Body of pancreas (tissue), 4 donors: ENCODE results near the gene GPR107.

ENCODE experiments used
- CTCF ChIP-seq, 7 experiments: fragments of 450-650 bp in 4 of 7; fragments of 200-600 bp in 3 of 7; sonication (generic) in 3 of 7; IDR thresholded peaks; one replicate each; pipeline ENCODE4 v1.5.1; 2016 to 2019; ENCODE audit warnings: antibody characterized with exemption in 7 of 7
- POLR2A ChIP-seq, 3 donors: fragments of 450-650 bp; IDR thresholded peaks; one replicate each; pipeline ENCODE4 v1.6.1; 2016; ENCODE audit warnings: antibody characterized with exemption in 3 of 3, mild to moderate bottlenecking in 2 of 3

DNA sequence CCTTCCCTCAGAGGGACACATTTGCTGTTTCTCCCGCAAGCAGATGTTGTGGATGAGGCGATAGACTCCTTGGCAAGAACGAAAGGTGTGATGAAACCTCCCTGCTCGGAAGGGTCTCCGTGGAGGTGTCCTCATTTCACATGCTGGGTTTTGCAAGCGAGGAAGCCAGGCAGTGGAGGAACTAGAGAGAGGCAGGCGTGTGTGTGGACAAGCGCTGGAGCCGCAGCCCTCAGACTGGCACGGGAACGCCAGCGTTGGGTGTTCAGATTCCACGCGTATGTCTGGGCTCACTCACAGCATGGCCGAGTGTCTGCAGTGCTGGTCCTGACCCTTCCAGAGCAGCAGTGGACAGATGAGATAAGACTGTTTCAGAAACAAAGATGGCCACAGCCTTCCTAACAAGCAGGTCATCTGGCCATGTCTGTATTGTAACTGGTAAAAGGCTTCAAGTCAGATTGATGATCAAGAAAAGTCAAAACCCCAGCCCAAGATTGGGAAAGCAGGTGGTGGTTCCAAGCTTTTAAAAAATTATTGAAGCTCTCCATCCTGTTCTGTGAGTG, 83.5 kb downstream of the GPR107 start:
- TF ChIP-seq CTCF (IDR thresholded peaks at IDR 0.05), result no peak
- TF ChIP-seq POLR2A (IDR thresholded peaks at IDR 0.05), result no peak
